ENCODE measurements around the gene RNF130. TPM values are rescaled to one million over a fixed set of nuclear protein-coding genes. Genes with fewer than 3 reads are reported as not detected.

RNF130 gene
- total and polyA plus RNA-seq, 2 of the 13 experiments (the other 11 are each of a cell fraction or from before 2014, with no cell fraction given): 28.2 to 28.3 TPM

DNA sequence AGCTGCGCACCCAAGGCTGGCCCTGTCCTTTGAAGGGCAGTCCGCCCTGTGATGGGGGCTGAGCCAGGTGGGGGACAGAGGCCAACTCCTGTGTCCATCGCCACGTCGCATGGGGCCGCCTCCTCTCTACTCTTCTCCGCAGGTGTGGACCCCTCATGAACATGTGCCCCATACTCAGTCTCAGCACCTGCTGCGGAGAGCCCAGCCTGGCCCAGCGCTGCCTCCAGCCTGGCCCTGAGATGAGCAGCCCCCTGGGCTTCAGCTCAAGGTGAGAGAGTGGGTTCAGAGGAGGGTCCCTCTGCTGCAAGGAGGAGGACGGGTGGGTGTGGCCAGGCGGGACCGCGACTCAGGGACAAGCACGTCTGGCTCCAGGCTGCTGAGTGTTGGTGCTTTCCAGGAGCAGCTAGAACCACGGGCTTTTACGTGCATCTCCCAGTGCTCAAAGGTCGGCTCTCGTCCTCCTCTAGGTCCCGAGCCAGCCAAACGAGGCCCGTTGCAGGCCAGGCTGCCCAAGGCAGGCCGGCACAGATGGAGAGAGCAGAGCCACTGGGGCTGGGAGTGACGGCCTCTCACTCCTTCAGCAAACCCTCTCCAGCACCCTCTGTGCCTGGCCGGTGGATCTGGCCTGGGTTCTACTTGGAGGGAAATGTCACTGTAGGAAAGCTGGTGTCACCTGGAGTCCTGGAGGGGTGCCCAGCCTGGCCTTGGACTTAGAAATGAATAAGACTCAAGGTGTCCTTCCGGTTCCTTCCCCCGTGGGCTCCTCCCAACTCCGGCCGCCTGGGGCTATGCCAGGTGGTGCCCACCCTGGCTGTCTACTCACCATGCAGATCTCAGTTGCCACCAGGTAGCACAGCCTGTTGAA lies 48.9 kb upstream of the RNF130 start:
- H2AFZ ChIP-seq (ENCODE audit: low read length): no peak overlapping the region
- intact Hi-C loops (cut with micrococcal nuclease; ENCODE audit: unreplicated experiment): loop anchor here (10.0 kb wide), 2 partner anchors 84 to 204 kb away; partner anchors contain the start of gene RASGEF1C
- ATAC-seq: peak; percentile 16; the same call in 1 of the 3 replicates

DNA sequence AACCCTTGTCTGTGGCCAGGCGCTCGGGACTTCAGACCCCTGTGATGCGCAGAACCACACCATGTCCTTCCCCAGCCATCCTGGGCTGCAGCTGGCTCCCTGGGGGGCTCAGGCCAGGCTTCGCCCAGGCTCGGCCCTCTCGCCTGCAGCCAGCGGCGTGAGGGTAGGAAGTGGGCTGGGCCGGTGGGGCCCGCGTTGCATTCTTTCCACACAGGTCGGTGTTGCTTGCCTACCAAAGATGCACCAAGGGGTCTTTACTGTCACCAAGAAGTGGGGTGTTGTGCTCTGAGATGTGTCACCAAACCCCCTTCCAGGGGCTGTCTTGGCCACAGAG lies 48.3 kb upstream of the RNF130 start:
- FAIRE-seq (no peak), DNase-seq (ENCODE audit: low spot score) (no peak), ATAC-seq (no peak)
- no TSS peak for BruUV-seq (replicated peaks)
- Histone ChIP-seq H4K20me1 (ENCODE audit: insufficient read depth, low read length) (no peaks in the 10 kb centered on the region), H3K36me3 (replicated peaks in 1 of 2; ENCODE audit: control insufficient read depth in 1 of 2, insufficient read depth in 2 of 2, low read length in 2 of 2) (no peaks in the 10 kb centered on the region), H3K4me1 (ENCODE audit: insufficient read depth, low read length) (no peaks in the 10 kb centered on the region), H3K9ac (ENCODE audit: insufficient read depth, low read depth, low read length) (no peak overlapping the region), H3K27me3 (ENCODE audit: control insufficient read depth in 1 of 2, insufficient read depth in 2 of 2, low read length in 2 of 2) (peaks cover 0 to 27% of the 10 kb centered on the region in 2 experiments; a peak in 2 of 5 replicates), H3K9me3 (ENCODE audit: low read length) (no peaks in the 10 kb centered on the region), H3K79me2 (ENCODE audit: insufficient read depth, low read length) (no peaks in the 10 kb centered on the region), H3K4me2 (ENCODE audit: low read depth, low read length) (no peak overlapping the region), H3K27ac (ENCODE audit: extremely low read length, insufficient read depth, low read length) (no peak overlapping the region), H2AFZ (ENCODE audit: low read length) (no peak overlapping the region), H3K4me3 (replicated peaks in 1 of 3; ENCODE audit: insufficient read depth in 1 of 3, low read depth in 2 of 3, low read length in 3 of 3) (no peak overlapping the region)
- ChIA-PET CTCF (ENCODE audit: low intra/inter-chr PET ratio, low total read pairs) (no interaction called here), POLR2A (no interaction called here)
- WGBS (ENCODE audit: low lambda C conversion rate): 60% methylated on average over 10 of the region's 12 CpGs
- intact Hi-C loops (cut with micrococcal nuclease; ENCODE audit: unreplicated experiment): loop anchor here (10.0 kb wide), 2 partner anchors 85 to 205 kb away; partner anchors contain the start of gene RASGEF1C
- in situ Hi-C loops (cut with HindIII; ENCODE audit: extremely low pct_ligation_motif_present, low pct_unique_long_range_greater_than_20kb): no loop called here
- TF ChIP-seq, protein P1, sequence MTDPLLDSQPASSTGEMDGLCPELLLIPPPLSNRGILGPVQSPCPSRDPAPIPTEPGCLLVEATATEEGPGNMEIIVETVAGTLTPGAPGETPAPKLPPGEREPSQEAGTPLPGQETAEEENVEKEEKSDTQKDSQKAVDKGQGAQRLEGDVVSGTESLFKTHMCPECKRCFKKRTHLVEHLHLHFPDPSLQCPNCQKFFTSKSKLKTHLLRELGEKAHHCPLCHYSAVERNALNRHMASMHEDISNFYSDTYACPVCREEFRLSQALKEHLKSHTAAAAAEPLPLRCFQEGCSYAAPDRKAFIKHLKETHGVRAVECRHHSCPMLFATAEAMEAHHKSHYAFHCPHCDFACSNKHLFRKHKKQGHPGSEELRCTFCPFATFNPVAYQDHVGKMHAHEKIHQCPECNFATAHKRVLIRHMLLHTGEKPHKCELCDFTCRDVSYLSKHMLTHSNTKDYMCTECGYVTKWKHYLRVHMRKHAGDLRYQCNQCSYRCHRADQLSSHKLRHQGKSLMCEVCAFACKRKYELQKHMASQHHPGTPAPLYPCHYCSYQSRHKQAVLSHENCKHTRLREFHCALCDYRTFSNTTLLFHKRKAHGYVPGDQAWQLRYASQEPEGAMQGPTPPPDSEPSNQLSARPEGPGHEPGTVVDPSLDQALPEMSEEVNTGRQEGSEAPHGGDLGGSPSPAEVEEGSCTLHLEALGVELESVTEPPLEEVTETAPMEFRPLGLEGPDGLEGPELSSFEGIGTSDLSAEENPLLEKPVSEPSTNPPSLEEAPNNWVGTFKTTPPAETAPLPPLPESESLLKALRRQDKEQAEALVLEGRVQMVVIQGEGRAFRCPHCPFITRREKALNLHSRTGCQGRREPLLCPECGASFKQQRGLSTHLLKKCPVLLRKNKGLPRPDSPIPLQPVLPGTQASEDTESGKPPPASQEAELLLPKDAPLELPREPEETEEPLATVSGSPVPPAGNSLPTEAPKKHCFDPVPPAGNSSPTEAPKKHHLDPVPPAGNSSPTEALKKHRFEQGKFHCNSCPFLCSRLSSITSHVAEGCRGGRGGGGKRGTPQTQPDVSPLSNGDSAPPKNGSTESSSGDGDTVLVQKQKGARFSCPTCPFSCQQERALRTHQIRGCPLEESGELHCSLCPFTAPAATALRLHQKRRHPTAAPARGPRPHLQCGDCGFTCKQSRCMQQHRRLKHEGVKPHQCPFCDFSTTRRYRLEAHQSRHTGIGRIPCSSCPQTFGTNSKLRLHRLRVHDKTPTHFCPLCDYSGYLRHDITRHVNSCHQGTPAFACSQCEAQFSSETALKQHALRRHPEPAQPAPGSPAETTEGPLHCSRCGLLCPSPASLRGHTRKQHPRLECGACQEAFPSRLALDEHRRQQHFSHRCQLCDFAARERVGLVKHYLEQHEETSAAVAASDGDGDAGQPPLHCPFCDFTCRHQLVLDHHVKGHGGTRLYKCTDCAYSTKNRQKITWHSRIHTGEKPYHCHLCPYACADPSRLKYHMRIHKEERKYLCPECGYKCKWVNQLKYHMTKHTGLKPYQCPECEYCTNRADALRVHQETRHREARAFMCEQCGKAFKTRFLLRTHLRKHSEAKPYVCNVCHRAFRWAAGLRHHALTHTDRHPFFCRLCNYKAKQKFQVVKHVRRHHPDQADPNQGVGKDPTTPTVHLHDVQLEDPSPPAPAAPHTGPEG (CRISPR knock-in tag; IDR thresholded peaks at IDR 0.05): no peak
- TF ChIP-seq DPF2 (CRISPR knock-in tag; IDR thresholded peaks at IDR 0.05; ENCODE audit: borderline replicate concordance, low read depth) (no peak), NFKBIZ (CRISPR knock-in tag; IDR thresholded peaks at IDR 0.05) (no peak), EZH2 (conservative IDR thresholded peaks at IDR 0.05; ENCODE audit: low read depth, low read length) (no peak), SRF (IDR thresholded peaks at IDR 0.05; ENCODE audit: low read depth, low read length) (no peak), ZFY (CRISPR knock-in tag; IDR thresholded peaks at IDR 0.05) (no peak), RARA (CRISPR knock-in tag; IDR thresholded peaks at IDR 0.05) (no peak), RFXAP (CRISPR knock-in tag; IDR thresholded peaks at IDR 0.05; ENCODE audit: borderline replicate concordance) (no peak)

More for the DNA sequence above, 48.9 kb upstream of the RNF130 start:
- no TSS peak for BruUV-seq (replicated peaks)
- WGBS (ENCODE audit: low lambda C conversion rate): 80% methylated on average over 1 of the region's 28 CpGs
- Histone ChIP-seq H3K9ac (ENCODE audit: insufficient read depth, low read depth, low read length) (no peak overlapping the region), H3K79me2 (ENCODE audit: insufficient read depth, low read length) (no peaks in the 10 kb centered on the region), H3K4me1 (ENCODE audit: insufficient read depth, low read length) (no peaks in the 10 kb centered on the region), H3K27ac (ENCODE audit: extremely low read length, insufficient read depth, low read length) (no peak overlapping the region), H3K27me3 (ENCODE audit: control insufficient read depth in 1 of 2, insufficient read depth in 2 of 2, low read length in 2 of 2) (peaks cover 0 to 25% of the 10 kb centered on the region in 2 experiments; a peak in 2 of 5 replicates), H4K20me1 (ENCODE audit: insufficient read depth, low read length) (no peaks in the 10 kb centered on the region), H3K4me3 (replicated peaks in 1 of 3; ENCODE audit: insufficient read depth in 1 of 3, low read depth in 2 of 3, low read length in 3 of 3) (no peak overlapping the region), H3K9me3 (ENCODE audit: low read length) (no peaks in the 10 kb centered on the region), H3K36me3 (replicated peaks in 1 of 2; ENCODE audit: control insufficient read depth in 1 of 2, insufficient read depth in 2 of 2, low read length in 2 of 2) (no peaks in the 10 kb centered on the region), H3K4me2 (ENCODE audit: low read depth, low read length) (no peak overlapping the region)
- no peak for TF ChIP-seq ZNF788 (CRISPR knock-in tag; IDR thresholded peaks at IDR 0.05; ENCODE audit: borderline replicate concordance)
- TF ChIP-seq, protein P2, sequence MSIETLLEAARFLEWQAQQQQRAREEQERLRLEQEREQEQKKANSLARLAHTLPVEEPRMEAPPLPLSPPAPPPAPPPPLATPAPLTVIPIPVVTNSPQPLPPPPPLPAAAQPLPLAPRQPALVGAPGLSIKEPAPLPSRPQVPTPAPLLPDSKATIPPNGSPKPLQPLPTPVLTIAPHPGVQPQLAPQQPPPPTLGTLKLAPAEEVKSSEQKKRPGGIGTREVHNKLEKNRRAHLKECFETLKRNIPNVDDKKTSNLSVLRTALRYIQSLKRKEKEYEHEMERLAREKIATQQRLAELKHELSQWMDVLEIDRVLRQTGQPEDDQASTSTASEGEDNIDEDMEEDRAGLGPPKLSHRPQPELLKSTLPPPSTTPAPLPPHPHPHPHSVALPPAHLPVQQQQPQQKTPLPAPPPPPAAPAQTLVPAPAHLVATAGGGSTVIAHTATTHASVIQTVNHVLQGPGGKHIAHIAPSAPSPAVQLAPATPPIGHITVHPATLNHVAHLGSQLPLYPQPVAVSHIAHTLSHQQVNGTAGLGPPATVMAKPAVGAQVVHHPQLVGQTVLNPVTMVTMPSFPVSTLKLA (IDR thresholded peaks at IDR 0.05): 0 out of 2 replicates have a peak, but pooled peaks have one; percentile 4
- no peak for DNase-seq (ENCODE audit: low spot score)
- in situ Hi-C loops (cut with HindIII; ENCODE audit: extremely low pct_ligation_motif_present, low pct_unique_long_range_greater_than_20kb): no loop called here
- no peak for FAIRE-seq
- POLR2A ChIA-PET: no interaction called here
- CTCF ChIA-PET (ENCODE audit: low intra/inter-chr PET ratio, low total read pairs): no interaction called here
